ENCODE measurements around the gene PIP5K1B. TPM values are rescaled to one million over a fixed set of nuclear protein-coding genes. Genes with fewer than 3 reads are reported as not detected.

Gene PIP5K1B
- total RNA-seq, 6 donors from 2014 or later, result 22.4 to 76.8 (median 47.2) TPM

DNA sequence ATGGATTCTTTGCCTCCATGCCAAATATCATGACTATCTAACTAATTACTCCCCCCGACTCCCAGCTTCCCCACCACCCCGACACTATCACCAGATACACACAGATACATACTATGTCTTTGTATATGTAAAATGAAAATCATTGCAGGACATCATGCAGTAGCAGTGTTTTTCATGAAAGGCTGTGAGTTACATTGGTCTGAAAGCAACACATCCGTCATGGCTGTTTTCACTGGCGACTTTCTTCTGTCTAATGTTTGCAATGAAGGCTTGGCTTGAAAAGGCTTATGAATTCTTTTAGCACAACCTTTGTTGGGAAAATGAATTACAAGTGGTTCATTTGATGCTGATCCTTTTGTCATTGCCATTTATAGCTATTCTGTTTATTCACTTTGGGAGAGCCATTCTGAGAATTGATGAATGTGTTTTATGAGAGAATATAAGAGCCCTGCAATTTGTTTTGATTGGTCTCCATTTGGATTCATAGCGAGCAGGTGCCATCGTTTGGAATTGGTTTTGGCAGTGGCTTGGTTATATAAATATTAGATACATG, 103.4 kb downstream of the PIP5K1B start:
- H3K4me1 ChIP-seq, result peaks cover 0 to 18% (median 11%) of the 10 kb centered on the region in 4 donors
- ATAC-seq (ENCODE audit: low FRiP score in 2 of 2), result no peak
- H3K4me3 ChIP-seq, result no peak overlapping the region
- H3K27me3 ChIP-seq, result no peaks in the 10 kb centered on the region
- WGBS, 2 donors, result 85 to 86% methylated on average over 6 of the region's 6 CpGs
- TF ChIP-seq POLR2AphosphoS5 (IDR thresholded peaks at IDR 0.05) (no peak), POLR2A (IDR thresholded peaks at IDR 0.05) (no peak), EP300 (IDR thresholded peaks at IDR 0.05) (no peak)
- TF ChIP-seq, protein P1, sequence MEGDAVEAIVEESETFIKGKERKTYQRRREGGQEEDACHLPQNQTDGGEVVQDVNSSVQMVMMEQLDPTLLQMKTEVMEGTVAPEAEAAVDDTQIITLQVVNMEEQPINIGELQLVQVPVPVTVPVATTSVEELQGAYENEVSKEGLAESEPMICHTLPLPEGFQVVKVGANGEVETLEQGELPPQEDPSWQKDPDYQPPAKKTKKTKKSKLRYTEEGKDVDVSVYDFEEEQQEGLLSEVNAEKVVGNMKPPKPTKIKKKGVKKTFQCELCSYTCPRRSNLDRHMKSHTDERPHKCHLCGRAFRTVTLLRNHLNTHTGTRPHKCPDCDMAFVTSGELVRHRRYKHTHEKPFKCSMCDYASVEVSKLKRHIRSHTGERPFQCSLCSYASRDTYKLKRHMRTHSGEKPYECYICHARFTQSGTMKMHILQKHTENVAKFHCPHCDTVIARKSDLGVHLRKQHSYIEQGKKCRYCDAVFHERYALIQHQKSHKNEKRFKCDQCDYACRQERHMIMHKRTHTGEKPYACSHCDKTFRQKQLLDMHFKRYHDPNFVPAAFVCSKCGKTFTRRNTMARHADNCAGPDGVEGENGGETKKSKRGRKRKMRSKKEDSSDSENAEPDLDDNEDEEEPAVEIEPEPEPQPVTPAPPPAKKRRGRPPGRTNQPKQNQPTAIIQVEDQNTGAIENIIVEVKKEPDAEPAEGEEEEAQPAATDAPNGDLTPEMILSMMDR (IDR thresholded peaks at IDR 0.05), result no peak
- H3K9me3 ChIP-seq, result no peaks in the 10 kb centered on the region
- DNase-seq, result no peak
- H3K27ac ChIP-seq, result no peak overlapping the region
- no peaks in the 10 kb centered on the region for H3K36me3 ChIP-seq

DNA sequence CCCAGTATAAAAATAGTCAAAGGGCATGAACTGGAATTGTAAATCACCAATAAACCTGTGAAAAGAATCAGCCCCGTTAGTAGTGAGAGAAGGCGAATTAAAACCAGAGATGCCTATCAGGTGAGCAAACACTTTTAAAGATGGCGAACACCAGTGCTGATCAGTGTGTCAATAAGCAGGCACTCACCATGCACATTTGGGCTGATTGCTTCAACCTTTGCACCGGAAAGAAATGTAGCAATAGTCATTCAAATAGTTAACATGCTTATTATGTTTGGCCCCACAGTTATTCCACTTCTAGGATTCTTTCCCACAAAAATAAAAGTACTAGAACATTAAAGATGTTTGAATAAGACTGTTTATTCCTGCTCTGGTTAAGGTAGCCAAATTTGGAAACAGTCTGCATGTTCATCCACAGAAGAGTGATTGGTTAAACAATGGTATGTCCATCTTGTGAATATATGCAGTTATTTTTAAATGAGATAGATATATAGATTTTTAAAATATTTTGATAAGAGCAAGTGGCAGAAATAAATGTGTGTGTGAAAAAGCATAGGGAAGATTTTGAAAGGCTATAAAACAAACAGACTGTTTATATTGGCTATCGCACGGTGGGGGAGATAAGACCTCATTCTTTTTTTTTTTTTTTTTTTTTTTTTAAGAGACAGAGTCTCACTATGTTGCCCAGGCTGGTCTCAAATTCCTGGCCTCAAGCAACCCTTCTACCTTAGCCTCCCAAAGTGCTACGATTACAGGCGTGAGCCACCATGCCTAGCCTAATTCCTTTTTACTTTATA, 112.2 kb downstream of the PIP5K1B start:
- 62 to 68% methylated on average over 8 of the region's 8 CpGs for WGBS, 2 donors
- H3K36me3 ChIP-seq, result peaks cover 0 to 6% (median 0%) of the 10 kb centered on the region in 4 donors
- H3K27me3 ChIP-seq, result no peaks in the 10 kb centered on the region
- no peak overlapping the region for H3K4me3 ChIP-seq
- no peak for ATAC-seq (ENCODE audit: low FRiP score in 2 of 2)
- no peak for TF ChIP-seq EP300 (IDR thresholded peaks at IDR 0.05)
- no peak for TF ChIP-seq POLR2AphosphoS5 (IDR thresholded peaks at IDR 0.05)
- TF ChIP-seq, protein P1 (IDR thresholded peaks at IDR 0.05), result no peak
- TF ChIP-seq POLR2A (IDR thresholded peaks at IDR 0.05), result no peak
- DNase-seq, result no peak
- no peak overlapping the region for H3K27ac ChIP-seq
- no peaks in the 10 kb centered on the region for H3K9me3 ChIP-seq
- peaks cover 0 to 5% (median under 1%) of the 10 kb centered on the region in 4 donors for H3K4me1 ChIP-seq

DNA sequence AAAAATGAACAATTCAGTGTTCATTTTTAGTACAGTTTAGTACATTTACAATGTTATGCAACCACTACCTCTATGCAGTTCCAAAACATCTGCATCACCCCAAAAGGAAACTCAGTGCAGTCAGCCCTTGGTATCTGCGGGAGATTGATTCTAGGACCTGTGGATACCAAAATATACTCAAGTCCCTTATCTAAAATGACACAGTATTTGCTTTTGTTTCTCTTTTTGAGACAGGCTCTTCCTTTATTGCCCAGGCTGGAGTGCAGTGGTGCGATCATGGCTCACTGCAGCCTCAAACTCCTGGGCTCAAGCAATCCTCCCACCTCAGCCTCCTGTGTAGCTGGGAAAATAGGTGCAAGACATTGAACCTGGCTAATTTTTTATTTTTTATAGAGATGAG, 114.0 kb downstream of the PIP5K1B start:
- no peak for ATAC-seq (ENCODE audit: low FRiP score in 2 of 2)

DNA sequence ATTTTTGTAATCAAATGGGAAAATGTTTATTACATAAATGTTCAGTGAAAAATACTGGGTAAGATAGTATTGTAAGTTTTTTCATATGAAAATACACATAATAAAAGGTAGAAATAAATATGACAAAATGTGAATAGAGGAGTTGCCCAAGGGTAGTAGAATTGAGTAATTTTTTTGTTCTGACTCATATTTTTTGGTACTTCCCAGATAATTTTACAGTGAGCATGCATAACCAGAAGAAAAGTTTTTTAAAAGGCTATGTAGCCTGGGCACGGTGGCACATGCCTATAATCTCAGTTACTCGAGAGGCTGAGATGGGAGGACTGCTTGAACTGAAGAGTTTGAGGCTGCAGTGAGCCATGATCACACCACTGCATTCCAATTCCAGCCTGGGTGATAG, 116.9 kb downstream of the PIP5K1B start:
- no peak overlapping the region for H3K27ac ChIP-seq
- H3K9me3 ChIP-seq, result no peaks in the 10 kb centered on the region
- H3K36me3 ChIP-seq, result peaks cover 0 to 6% (median 0%) of the 10 kb centered on the region in 4 donors
- no peaks in the 10 kb centered on the region for H3K27me3 ChIP-seq
- no peak for ATAC-seq (ENCODE audit: low FRiP score in 2 of 2)
- H3K4me1 ChIP-seq, result peaks cover 0 to 22% (median 9%) of the 10 kb centered on the region in 4 donors
- TF ChIP-seq, protein P1 (IDR thresholded peaks at IDR 0.05), result no peak
- 82 to 88% methylated on average over 2 of the region's 2 CpGs for WGBS, 2 donors
- no peak overlapping the region for H3K4me3 ChIP-seq
- no peak for DNase-seq

More for the DNA sequence above, 114.0 kb downstream of the PIP5K1B start:
- H3K27ac ChIP-seq, result no peak overlapping the region
- H3K27me3 ChIP-seq, result no peaks in the 10 kb centered on the region
- no peak for DNase-seq
- H3K9me3 ChIP-seq, result no peaks in the 10 kb centered on the region
- no peak overlapping the region for H3K4me3 ChIP-seq
- peaks cover 0 to 6% (median 0%) of the 10 kb centered on the region in 4 donors for H3K36me3 ChIP-seq
- WGBS, 2 donors, result 94 to 98% methylated on average over 2 of the region's 2 CpGs
- TF ChIP-seq POLR2AphosphoS5 (IDR thresholded peaks at IDR 0.05), result no peak
- TF ChIP-seq, protein P1 (IDR thresholded peaks at IDR 0.05), result no peak
- TF ChIP-seq POLR2A (IDR thresholded peaks at IDR 0.05), result no peak
- no peak for TF ChIP-seq EP300 (IDR thresholded peaks at IDR 0.05)
- peaks cover 0 to 13% (median 7%) of the 10 kb centered on the region in 4 donors for H3K4me1 ChIP-seq
